Activated T-cell treated with anti-CD3 and anti-CD28 coated beads for 4 hours (primary cell): ENCODE measurements around the gene COL8A1.
"Not testable (repeated sequence)": the region's sequence is repeated elsewhere in the genome, so short reads cannot be mapped to it uniquely, and the experiment has no call there.

Experiments
- DNase-seq: peaks from one replicate; pipeline ENCODE4 v3.0.0-alpha.2; 2020

COL8A1 gene

DNA sequence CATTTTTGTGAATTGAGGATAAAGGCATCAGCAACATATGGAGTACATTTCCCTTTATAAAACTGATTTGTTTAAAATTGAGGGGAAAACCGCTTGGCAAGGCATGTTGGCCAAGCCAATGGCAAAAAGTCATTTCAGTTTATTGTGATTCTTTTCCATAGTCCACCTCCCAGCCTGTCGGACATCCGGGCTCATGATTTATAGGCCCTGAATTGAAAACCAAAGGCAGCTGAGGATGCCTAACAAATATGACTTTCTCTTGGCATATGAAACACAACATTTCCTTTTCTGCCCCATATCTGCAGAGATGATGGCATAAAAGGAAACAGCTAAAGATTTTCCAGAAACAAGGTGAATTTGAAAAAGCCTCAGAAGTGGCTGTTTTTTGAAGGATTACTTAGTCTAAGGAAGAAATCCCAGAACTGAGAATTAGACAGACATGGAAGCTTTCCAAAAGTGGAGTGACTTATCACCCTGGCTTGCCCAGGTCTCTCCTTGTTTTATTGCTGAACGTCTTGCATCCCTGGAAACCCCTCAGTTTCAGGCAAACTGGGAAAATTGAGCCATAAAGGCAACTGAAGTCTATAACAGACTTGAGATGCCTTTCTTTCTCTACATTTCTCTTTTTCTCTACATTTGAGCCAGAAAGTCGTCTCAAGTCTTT, 74.0 kb downstream of the COL8A1 start:
- DNase-seq, result no peak

DNA sequence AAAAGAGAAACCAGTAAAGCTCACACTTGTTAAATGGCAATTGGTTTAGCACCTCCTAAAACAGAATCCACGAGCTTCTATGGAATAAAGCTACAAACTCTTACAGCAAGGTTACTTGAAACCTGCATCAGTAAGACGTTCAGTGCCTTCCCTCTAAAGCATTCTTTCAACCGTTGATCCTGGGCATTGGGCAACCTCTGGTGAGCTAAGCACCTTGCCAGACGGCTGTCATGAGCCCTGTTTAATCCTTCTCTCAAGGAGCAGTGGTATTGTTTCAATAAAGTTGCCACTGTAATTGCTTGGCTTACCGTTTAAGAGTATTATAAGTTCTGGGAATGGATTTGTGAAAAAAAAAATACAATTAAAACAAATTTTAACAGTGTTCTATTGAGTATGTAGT, 75.0 kb downstream of the COL8A1 start:
- no peak for DNase-seq

DNA sequence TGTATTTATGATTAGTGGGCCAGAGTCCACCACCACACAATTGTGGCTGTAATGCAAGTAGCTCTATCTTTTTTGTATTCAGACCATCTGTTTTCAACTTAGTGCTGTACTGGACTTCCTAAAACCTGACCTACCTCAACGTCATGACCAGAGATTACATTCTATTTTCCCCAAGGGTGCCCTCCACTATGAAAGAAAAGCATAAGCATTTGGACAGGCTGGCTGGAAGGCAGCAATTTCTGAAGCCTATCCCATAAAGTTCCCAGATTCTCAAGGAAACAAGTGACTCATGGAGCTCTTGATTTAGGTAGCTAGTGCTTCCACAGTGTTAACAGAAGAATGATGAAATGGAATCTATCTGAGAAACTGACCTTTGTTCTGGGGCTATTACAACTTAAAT, 75.8 kb downstream of the COL8A1 start:
- no peak for DNase-seq

DNA sequence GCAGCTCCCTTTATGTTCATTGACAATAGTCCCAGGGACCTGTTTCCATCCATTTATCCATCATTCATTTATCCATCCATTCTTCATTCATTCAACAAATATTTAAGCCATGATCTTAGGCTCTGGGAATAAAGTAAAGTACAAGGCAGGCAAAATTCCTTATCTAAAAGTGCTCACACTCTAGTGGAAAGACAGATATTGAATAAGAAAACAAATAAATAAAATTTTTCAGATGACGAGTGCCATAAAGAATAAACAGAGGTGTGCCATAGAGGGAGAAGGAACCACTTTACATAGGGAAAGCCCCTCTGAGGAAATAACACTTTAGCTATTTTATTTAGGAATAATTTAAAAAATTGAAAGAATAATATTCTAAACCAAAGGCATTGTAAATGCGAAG, 76.2 kb downstream of the COL8A1 start:
- no peak for DNase-seq

DNA sequence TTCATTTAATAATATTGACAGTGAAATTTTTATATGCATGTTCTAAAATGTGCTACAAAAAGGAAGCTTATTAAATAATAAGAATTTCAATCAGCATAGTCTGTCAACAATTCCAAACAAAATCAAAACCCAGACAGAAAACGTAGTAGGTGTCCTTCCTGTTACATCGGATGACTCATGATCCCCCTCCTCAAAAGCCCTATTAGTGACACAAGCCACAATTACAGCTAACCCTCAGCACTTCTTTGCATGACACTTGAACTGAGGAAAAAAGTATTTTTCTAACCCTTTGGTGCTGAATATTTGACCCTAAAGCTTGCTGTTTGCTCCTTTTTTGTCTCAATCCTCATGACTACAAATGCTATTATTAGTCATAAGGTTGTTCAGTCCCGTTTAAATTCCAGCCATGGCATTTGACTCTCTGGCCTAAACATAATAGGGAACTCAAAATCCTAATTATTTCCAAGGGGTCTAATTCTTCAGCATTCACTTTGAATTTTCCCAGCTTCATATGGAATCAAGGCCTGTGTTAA, 78.1 kb downstream of the COL8A1 start:
- DNase-seq, result no peak

DNA sequence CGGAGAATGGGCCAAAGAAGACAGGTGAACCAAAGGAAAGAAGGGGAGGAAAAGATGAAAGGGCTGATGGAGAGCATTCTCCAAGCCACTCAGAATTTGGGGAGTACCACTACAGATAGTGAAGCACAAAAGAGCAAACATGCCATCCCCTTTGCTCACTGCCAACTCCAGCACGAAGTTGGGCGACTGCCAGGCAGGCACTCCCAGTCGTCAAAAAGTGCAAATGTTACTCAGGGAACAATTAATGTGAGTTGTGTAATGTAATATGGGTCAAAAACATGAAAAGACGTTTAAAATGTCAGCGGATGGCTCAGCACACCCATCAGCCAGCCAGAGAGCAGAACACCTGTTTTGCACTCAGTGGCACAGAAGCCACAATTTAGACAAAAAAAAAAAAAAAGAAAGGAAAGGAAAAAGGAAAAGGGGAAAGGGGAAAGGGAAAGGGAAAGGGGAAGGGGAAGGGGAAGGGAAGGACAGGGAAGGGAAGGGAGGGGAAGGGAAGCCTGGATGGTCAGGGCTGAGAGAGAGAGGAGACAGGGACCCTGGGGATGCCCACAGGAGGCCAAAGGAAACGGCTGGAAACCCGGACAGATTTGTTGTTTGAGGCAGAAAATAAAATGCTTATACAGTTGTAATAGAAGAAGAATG, 82.7 kb downstream of the COL8A1 start:
- no peak for DNase-seq

DNA sequence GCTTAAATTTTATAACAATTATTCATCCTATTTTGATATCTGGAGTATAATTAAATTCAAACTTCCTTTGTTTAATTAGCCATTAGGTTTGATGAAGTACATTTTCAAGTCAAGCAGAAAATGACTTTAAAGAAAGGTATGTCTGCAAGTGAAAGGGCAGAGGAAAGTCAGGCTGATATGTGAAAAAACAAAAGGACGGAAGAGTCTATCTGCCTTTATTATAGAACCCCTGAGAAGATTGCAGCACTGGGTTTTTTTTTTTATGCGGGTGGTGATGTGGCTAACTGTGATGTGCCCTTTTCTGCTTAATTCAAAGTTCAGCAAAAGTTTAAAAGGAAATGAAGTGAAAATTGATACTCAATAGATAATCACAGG, 83.2 kb downstream of the COL8A1 start:
- DNase-seq, result no peak

DNA sequence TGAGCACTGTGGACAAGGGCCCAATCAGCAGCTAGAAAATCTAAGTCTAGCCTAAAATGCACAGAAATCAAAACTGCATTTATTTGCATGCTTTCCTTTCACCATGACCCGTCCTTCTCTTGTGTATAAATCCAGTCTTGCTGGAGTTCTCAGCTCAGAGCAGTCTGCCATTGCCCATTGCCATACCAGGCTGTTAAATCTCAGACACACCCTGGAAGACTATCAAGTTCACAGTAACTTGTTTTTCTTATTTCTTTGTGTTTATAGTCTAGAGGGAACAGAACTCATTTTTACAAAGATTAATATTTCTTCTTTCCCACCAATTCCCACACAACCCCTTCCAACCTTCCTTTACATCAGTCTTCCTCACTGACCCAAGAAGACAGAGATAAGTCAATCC, 85.9 kb downstream of the COL8A1 start:
- DNase-seq, result no peak

DNA sequence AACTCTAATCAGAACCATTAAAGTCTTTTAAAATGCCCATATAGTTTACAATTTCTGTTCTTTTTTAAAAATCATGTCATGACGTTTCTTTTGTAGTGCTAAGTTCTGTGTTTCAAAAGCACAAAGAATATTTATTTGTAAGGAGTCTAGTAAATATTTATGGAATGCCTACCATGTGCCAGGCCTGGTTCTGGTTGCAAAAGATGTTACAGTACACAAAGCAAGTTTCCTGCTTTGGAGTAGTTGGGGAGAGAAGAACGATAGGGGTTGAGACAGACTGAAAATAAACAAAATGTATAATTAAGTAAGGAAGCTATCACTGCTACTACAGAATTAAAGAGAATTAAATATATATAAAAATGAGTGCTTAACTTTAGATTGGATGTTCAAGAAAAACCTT, 92.5 kb downstream of the COL8A1 start:
- DNase-seq, result no peak

DNA sequence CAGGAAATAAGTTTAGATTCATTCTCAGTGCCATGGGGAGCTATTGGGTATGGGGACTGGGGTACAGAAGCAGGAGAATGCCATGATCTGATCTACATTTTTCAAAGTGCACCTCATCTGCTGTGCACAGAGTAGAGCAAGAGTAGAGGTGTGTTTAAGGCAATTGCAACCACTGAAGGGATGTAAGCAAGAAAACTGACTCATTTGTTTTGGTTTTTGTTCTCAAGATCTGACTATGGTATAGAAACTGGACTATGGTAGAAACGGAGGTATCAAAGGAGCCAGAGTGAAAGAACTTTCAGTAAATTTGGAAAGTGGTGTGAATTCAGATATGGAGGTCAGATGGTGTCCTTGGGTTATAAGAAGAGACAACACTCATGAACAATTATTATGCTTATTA, 93.1 kb downstream of the COL8A1 start:
- DNase-seq, result no peak

DNA sequence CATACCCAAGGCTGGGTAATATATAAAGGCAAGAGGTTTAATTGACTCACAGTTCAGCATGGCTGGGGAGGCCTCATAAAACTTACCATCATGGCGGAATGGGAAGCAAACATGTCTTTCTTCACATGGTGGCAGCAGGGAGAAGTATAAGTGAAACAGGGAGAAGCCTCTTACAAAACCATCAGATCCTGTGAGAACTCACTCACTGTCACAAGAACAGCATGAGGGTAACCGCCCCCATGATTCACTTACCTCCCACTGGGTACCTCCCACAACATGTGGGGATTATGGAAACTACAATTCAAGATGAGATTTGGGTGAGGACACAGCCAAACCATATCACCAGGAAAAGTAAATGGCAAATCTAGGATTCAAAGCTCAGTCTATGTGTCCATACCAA, 102.0 kb downstream of the COL8A1 start:
- DNase-seq, result not testable (repeated sequence)

DNA sequence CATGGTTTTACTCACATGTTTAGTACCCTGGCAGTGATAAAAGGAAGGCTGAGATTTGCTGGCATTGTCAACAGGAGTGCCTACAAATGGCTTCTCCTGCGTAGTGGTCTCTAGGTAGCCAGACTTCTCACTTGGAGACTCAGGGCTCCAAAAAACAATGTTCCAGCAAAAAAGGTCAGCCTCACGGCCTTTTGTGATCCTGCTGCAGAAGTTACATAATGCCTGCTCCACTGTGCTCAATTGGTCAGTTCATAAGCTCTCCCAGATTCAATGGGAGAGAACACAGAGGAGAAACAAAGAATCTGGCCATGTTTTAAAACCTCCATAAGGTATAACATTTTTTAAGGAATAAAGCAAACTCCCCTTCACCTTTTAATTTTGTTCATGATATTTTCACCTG, 103.2 kb downstream of the COL8A1 start:
- DNase-seq, result no peak

DNA sequence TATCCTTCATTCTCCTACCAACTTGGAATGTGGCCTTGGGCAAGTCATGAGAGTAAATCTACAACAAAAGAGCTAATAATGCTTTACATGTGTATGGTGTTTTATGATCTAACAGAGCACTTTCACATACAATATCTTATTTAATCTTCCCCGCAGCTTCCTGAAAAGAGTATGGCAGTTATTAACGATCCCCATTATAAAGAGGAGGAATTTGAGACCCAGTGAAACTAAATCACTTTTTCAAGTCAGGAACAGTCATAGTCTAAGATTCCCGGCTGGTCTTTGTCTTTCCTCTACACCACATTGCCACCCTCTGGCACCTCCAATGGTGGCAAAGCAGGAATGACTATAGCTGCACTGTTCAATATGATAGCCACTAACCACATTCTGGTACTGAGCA, 109.5 kb downstream of the COL8A1 start:
- DNase-seq, result no peak

DNA sequence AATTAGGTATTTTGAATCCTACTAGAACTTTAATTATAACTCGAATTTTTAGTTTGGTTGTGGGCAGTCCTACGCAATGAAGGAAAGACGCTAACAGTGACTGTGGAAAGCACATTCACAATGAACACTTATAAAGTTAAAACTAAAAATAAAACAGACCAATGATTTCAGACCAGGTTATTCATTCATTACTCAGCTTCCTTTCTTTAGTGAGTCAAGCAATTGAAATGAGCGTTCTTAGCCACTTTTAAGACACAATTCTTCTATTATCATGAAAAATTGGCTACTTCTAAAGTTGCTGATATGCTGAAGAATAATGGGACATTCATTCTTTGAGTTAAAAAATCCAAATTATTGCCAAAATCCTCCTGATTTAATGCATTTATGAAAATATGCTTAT, 113.3 kb downstream of the COL8A1 start:
- no peak for DNase-seq

DNA sequence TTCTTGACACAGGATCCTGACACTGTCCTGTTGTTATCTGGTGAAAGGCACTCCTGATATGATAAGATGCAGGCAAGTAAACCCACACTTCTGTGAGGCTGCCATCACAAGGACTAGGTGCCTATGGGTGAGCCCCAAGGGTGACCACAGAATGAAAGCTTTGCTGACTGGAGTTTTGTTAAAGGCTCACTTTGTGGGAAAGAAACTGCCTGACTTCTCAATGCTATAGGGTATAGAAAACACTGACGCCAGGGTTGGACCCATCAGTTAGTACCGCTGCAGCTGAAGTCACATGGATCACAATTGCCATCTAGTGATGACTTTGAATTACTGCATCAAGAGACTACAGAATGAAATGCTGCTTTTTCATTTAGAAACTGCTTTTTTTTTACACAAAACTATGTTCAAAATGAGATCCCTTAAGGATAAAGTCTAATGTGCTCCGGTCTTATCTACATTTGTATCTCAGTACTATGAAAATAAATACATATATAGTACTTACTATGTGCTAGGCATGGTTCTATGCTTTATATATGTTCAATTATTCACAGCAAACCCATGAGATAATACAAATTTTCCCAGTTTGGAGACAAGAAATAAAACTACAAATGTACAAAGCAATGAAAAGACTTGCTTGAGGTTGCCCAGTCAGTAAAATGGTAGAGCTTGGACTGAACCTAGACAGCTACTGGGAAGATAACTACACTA, 115.0 kb downstream of the COL8A1 start:
- no peak for DNase-seq

DNA sequence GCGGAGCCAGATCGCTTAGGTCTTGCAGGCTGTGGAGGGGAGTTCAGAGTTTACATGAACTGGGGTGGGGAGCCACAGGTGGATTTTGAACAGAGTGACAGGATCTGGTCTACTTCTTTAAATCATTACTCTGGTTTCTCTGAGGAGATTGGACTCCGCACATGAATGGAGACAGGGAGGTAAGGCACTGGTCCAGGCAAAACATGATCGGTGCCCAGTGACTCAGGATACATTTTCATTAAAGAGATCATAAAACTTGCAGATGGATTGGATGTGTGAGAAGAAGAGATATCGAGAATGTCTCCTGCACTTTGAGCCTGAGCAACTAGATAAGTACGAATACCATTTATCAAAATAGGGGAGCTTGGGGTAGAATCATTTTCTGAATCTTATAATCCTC, 117.4 kb downstream of the COL8A1 start:
- DNase-seq, result no peak

DNA sequence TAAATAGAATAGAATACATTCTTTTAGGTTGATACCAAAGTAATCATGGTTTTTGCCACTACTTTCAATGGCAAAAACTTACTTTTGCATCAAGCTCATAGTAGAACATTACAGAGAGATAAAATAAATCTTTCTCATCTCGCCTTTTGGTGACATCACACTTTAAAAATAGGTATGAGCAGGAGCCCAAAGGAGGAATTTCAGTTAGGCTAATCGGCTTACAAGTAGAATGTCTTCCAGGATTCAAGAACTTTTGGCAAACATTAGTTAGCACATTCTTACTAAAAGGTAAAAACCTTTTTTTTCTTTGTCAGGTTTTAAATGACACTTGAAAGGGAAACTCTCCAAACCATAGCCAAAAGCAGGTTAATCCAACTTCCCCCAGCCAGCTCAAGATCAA, 119.6 kb downstream of the COL8A1 start:
- no peak for DNase-seq

DNA sequence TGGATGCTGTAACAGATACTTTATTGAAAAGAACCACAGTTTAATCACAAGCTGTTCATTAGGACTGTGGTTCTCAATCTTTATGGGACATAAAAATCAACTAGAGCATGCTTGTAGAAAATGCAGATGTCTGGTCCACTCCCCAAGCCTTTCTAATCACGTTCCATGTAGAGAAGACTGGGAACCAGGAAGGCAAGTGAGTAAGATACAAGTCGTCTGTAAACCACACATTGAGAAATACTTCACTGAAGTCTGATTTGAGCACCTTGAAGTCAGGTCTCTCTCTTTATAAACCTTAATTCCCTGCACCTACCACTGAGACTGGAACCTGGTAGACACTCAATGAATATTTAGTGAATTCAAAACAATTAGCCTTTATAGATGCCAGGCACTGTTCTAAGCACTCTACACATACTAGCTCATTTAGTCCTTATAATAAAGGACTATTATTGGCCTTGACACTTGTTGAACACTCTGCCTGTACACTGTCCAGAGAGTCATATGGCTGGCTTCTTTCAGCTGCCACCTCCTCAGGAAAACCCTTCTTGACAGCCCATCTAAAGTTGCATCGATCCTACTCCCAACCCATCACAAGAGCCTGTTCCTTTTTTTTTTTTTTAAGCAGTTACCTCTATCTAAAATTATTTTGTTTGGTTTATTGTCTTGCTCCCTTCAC, 120.2 kb downstream of the COL8A1 start:
- DNase-seq, result no peak

DNA sequence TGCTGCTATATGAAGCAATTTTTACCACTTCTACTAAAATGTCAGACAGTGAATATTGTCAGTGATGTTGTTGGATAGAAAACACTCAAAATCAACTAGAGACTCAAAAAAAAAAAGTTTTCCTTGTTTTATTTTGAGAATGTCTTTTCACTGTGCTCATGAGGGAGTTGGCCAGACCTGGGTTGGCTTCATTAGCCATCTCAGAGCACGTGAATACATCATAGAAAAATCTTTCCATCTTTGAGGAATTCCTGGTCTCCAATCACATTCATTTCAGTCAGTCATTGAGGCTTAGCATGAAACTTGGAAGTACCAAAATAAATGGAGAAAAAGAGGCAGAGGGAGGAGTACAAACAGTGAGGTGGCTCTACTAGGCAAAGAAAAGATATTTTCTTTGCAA, 121.6 kb downstream of the COL8A1 start:
- DNase-seq, result no peak

DNA sequence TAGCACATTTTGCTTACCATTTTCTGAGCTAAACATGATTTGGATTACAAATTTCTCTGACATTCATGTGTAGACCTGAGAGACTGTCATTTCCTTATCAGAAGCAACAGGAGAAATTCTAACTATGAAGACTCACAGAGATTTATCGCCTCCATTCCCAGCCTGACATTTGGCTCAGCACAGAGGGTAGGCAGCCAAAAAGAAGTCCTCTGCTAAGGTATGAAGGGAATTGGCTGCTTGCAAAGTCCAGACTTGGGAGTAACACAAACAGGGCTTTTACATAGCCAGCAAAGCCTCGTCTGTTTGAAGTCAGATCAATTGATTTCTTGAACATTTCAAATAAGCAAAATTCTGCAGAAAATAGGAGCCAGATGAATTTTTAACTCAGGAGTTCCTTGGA, 122.2 kb downstream of the COL8A1 start:
- no peak for DNase-seq

DNA sequence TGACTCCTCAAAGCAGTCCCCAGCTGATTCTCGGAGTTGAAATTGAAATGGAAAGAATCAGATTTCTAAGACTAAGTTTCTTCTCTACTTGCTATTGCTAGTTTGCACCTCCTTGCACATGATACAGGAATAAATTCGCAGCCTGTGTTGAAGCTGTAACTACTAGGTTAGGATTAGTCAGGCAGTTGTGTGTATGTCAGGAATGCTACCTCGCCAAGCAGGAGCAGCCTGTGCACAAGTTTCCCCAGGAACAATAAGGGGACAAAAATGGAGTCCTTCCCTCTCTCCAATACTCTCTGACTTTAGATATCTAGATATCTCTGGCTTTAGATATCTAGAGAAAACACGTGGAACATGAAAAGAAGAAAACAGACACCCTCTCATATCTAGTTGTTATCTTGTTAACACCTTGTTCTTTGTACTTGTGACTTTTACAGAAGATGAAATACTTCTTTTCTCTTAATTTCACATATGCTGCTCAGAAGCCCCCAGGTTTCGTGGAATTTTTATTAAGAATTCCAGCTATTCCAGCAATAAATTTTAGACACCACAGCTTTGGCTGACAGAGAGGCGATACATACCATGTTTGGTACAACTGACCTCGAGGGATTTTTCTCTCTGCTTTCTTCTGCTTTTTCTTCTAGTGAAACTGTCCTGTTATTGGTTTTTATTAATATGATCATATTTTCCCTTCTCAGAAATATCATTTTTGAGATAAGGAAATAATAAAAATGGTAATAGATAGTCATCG, 123.2 kb downstream of the COL8A1 start:
- no peak for DNase-seq

DNA sequence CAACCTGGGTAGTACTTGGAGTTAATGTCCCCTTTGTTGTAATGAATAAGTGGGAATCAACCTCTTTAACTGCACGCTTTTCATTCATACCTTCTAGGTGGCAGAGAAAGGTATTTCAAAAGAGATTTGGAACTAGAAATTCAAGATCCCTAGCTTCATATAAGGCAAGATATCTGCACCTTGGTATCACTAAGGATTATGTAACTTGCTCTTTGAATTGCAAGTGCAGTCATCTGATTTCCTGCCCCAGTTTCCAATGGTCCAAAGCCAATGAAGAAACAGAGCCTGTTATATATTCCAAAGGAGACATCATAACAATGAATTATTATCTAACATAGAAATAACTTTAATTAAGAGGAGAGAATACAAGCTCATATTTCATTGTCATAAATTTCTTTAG, 124.5 kb downstream of the COL8A1 start:
- DNase-seq, result no peak

DNA sequence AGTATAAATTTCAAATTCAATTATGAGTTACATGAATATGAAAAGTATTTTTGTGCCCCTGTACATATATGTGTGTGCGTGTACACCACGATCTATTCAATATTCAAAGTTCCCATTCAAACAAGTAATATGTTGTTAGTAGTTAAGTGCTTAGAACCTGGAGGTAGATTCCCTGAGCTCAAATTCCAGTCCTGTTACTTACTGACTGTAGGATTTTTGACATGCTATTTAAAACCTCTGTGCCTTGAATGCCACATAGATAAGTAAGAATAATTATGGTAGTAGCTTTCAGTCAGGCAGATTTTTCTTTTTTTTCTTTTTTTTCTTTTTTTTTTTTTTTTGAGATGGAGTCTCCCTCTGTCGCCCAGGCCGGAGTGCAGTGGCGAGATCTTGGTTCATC, 126.0 kb downstream of the COL8A1 start:
- no peak for DNase-seq
